HEK293 (cell line): Measurements from ENCODE around the gene LHX5.

Experiments
- OSR2 ChIP-seq: fragments of 450-650 bp; formaldehyde crosslinking; IDR thresholded peaks from 2 replicates; pipeline ENCODE4 v1.5.1; 2016; ENCODE audit warnings: missing biosample characterization, missing genetic modification characterization
- SP7 ChIP-seq: fragments of 450-650 bp; formaldehyde crosslinking; IDR thresholded peaks from 2 replicates; pipeline ENCODE4 v1.5.1; 2016; ENCODE audit warnings: missing biosample characterization, missing genetic modification characterization
- ZNF571 ChIP-seq: fragments of 450-650 bp; formaldehyde crosslinking; IDR thresholded peaks from 2 replicates; pipeline ENCODE4 v1.5.0; 2017; ENCODE audit warnings: missing biosample characterization, missing genetic modification characterization
- ZNF707 ChIP-seq: fragments of 450-650 bp; formaldehyde crosslinking; IDR thresholded peaks from 2 replicates; pipeline ENCODE4 v1.5.1; 2016; ENCODE audit warnings: missing biosample characterization, missing genetic modification characterization
- TF ChIP-seq, protein P1 (sequence below): IDR thresholded peaks from 2 replicates; pipeline ENCODE4 v1.6.1; 2011; ENCODE audit warnings: mild to moderate bottlenecking, low read depth, low read length, borderline replicate concordance
- TF ChIP-seq, protein P2 (sequence below): fragments of 450-650 bp; formaldehyde crosslinking; IDR thresholded peaks from 2 replicates; pipeline ENCODE4 v1.5.1; 2016; ENCODE audit warnings: missing biosample characterization, missing genetic modification characterization
- TF ChIP-seq, protein P3 (sequence below): fragments of 450-650 bp; formaldehyde crosslinking; IDR thresholded peaks from 2 replicates; pipeline ENCODE4 v1.5.1; 2017; ENCODE audit warnings: missing biosample characterization, missing genetic modification characterization
- TF ChIP-seq, protein P4 (sequence below): fragments of 450-650 bp; IDR thresholded peaks from 2 replicates; pipeline ENCODE4 v1.5.1; 2018; ENCODE audit warnings: missing biosample characterization, mild to moderate bottlenecking, missing genetic modification characterization

DNA sequence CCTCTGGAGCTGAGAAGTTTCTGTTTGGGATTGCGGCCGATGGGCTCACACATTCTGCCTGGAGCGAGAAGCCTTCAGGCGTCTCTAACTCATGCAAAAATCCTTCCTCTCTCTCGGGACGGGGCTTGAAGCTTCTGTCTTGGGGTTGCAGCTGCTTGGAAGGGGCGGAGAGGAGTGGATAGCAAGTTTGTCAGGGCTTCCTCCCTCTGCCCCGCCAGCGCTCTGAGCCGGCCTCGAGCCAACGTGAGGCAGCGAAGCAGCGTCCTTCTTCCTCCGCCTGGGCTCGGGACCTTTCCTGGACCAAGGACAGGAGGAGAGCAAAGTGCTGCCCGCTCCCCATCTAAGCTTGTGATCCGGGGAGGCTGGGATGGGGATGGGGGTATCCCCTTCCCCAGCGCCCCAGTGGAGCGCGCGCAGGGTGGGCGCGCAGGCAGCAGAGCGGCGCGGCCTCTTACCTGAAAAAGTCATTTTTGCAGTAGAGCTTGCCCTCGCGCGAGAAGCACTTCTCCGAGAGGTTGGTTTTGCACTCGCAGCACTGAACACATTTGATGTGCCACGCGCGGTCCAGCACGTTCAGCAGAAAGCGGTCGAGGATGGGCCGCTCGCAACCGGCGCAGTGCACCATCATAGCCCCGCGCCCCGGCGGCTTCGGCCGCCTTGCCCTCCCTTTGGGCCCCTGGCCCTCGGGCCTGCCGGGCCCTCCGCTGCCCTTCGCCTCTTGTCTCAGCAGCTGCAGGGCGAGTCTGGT is 626 bp downstream of the LHX5 start:
- TF ChIP-seq ZNF707 (tag by site-specific recombination) (no peak), ZNF571 (tag by site-specific recombination) (no peak), OSR2 (no peak), SP7 (tag by site-specific recombination) (no peak)
- TF ChIP-seq, protein P1, sequence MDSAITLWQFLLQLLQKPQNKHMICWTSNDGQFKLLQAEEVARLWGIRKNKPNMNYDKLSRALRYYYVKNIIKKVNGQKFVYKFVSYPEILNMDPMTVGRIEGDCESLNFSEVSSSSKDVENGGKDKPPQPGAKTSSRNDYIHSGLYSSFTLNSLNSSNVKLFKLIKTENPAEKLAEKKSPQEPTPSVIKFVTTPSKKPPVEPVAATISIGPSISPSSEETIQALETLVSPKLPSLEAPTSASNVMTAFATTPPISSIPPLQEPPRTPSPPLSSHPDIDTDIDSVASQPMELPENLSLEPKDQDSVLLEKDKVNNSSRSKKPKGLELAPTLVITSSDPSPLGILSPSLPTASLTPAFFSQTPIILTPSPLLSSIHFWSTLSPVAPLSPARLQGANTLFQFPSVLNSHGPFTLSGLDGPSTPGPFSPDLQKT: no peak
- TF ChIP-seq, protein P2, sequence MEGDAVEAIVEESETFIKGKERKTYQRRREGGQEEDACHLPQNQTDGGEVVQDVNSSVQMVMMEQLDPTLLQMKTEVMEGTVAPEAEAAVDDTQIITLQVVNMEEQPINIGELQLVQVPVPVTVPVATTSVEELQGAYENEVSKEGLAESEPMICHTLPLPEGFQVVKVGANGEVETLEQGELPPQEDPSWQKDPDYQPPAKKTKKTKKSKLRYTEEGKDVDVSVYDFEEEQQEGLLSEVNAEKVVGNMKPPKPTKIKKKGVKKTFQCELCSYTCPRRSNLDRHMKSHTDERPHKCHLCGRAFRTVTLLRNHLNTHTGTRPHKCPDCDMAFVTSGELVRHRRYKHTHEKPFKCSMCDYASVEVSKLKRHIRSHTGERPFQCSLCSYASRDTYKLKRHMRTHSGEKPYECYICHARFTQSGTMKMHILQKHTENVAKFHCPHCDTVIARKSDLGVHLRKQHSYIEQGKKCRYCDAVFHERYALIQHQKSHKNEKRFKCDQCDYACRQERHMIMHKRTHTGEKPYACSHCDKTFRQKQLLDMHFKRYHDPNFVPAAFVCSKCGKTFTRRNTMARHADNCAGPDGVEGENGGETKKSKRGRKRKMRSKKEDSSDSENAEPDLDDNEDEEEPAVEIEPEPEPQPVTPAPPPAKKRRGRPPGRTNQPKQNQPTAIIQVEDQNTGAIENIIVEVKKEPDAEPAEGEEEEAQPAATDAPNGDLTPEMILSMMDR (tag by site-specific recombination): no peak
- TF ChIP-seq, protein P3, sequence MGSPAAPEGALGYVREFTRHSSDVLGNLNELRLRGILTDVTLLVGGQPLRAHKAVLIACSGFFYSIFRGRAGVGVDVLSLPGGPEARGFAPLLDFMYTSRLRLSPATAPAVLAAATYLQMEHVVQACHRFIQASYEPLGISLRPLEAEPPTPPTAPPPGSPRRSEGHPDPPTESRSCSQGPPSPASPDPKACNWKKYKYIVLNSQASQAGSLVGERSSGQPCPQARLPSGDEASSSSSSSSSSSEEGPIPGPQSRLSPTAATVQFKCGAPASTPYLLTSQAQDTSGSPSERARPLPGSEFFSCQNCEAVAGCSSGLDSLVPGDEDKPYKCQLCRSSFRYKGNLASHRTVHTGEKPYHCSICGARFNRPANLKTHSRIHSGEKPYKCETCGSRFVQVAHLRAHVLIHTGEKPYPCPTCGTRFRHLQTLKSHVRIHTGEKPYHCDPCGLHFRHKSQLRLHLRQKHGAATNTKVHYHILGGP (tag by site-specific recombination): no peak
- TF ChIP-seq, protein P4, sequence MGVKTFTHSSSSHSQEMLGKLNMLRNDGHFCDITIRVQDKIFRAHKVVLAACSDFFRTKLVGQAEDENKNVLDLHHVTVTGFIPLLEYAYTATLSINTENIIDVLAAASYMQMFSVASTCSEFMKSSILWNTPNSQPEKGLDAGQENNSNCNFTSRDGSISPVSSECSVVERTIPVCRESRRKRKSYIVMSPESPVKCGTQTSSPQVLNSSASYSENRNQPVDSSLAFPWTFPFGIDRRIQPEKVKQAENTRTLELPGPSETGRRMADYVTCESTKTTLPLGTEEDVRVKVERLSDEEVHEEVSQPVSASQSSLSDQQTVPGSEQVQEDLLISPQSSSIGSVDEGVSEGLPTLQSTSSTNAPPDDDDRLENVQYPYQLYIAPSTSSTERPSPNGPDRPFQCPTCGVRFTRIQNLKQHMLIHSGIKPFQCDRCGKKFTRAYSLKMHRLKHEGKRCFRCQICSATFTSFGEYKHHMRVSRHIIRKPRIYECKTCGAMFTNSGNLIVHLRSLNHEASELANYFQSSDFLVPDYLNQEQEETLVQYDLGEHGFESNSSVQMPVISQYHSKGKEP (tag by site-specific recombination): no peak
